B cell (primary cell): Measurements from ENCODE around the gene CDK5RAP3.

ENCODE experiments used
- EZH2 ChIP-seq: IDR thresholded peaks from 2 replicates; pipeline ENCODE4 v1.6.1; 2012; ENCODE audit warnings: borderline replicate concordance, low read depth, mild to moderate bottlenecking, moderate library complexity, low read length; ENCODE audit not compliant: insufficient read depth, poor library complexity, severe bottlenecking
- TF ChIP-seq, protein P1 (sequence below): fragments of 200-600 bp; IDR thresholded peaks from one replicate; pipeline ENCODE4 v1.8.0; 2022; ENCODE audit warnings: antibody characterized with exemption, mild to moderate bottlenecking

DNA sequence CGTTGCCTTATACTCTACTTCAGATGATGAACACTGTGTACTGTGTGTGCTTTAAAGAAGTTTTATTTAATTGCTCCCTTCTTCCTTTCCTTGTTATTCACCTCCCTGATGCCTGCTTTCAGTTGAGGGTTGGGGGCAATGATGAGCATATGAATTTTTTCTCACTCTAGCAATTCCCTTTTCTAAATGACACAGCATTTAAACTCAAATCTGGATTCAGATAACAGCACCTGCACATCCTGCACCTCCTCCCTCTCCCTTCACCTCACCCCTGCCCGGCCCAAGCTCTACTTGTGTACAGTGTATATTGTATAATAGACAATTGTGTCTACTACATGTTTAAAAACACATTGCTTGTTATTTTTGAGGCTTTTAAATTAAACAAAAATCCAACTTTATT lies 42.5 kb upstream of the CDK5RAP3 start:
- no peak for TF ChIP-seq EZH2
- TF ChIP-seq, protein P1, sequence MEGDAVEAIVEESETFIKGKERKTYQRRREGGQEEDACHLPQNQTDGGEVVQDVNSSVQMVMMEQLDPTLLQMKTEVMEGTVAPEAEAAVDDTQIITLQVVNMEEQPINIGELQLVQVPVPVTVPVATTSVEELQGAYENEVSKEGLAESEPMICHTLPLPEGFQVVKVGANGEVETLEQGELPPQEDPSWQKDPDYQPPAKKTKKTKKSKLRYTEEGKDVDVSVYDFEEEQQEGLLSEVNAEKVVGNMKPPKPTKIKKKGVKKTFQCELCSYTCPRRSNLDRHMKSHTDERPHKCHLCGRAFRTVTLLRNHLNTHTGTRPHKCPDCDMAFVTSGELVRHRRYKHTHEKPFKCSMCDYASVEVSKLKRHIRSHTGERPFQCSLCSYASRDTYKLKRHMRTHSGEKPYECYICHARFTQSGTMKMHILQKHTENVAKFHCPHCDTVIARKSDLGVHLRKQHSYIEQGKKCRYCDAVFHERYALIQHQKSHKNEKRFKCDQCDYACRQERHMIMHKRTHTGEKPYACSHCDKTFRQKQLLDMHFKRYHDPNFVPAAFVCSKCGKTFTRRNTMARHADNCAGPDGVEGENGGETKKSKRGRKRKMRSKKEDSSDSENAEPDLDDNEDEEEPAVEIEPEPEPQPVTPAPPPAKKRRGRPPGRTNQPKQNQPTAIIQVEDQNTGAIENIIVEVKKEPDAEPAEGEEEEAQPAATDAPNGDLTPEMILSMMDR = no peak
